Coronary artery (tissue), 2 donors: Measurements from ENCODE around the gene CIAO2A.
A peak's percentile ranks its signal among the peaks of the same experiment; 100 is the strongest.
"Not testable (repeated sequence)": the region's sequence is repeated elsewhere in the genome, so short reads cannot be mapped to it uniquely, and the experiment has no call there.

Experiments used
- DNase-seq: peaks from one replicate; pipeline ENCODE4 v3.0.0-alpha.2; 2017; ENCODE audit warnings: low spot score
- H3K27ac ChIP-seq, 2 donors: fragments of 200-600 bp; sonication (generic); one replicate each; pipeline ENCODE4 v1.5.1; 2016 to 2019
- H3K4me3 ChIP-seq: fragments of 200-600 bp; sonication (generic); 2 replicates; pipeline ENCODE4 v1.5.1; 2016; ENCODE audit warnings: mild to moderate bottlenecking, moderate library complexity
- TF ChIP-seq, protein P1 (sequence below): fragments of 200-600 bp; sonication (generic); IDR thresholded peaks from one replicate; pipeline ENCODE4 v1.5.1; 2019; ENCODE audit warnings: antibody characterized with exemption

The CIAO2A gene

DNA sequence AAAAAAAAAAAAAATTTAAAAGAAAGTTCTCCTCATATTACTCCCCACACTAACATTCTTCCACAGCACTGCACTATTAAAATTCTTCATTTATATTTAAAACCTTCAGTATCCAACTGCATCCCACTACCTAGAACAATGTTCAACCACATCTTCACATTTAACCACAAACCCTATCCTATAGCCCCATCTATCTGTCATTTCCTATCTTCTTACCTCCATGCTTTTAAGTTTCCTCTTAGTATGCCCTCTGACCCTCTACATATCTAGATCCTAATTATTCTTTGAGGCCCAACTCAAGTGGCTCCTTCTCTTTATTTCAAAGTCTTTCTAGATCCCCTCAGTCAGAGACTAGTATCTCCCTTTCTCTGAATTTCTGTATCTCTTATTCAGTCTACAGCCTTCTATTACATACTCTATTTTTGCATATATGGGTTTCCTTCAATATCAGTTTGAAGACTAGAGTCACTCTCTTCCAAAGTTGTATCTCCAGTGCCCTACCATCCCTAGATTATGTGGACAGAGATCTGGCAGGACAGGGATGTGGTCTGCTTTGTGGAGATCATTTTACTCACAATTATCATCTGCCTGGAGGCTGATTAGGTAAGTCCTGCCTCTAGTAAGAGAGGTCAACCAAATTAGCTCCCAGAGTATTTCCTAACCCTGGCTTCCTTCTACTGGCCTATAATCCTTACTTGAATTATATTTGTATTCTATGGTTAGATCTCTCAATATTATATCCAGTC, 1.4 kb downstream of the CIAO2A start:
- Histone ChIP-seq H3K4me3 (peak overlapping the region; percentile 82), H3K27ac (no peak overlapping the region)
- no peak for DNase-seq
- TF ChIP-seq, protein P1, sequence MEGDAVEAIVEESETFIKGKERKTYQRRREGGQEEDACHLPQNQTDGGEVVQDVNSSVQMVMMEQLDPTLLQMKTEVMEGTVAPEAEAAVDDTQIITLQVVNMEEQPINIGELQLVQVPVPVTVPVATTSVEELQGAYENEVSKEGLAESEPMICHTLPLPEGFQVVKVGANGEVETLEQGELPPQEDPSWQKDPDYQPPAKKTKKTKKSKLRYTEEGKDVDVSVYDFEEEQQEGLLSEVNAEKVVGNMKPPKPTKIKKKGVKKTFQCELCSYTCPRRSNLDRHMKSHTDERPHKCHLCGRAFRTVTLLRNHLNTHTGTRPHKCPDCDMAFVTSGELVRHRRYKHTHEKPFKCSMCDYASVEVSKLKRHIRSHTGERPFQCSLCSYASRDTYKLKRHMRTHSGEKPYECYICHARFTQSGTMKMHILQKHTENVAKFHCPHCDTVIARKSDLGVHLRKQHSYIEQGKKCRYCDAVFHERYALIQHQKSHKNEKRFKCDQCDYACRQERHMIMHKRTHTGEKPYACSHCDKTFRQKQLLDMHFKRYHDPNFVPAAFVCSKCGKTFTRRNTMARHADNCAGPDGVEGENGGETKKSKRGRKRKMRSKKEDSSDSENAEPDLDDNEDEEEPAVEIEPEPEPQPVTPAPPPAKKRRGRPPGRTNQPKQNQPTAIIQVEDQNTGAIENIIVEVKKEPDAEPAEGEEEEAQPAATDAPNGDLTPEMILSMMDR, result no peak

DNA sequence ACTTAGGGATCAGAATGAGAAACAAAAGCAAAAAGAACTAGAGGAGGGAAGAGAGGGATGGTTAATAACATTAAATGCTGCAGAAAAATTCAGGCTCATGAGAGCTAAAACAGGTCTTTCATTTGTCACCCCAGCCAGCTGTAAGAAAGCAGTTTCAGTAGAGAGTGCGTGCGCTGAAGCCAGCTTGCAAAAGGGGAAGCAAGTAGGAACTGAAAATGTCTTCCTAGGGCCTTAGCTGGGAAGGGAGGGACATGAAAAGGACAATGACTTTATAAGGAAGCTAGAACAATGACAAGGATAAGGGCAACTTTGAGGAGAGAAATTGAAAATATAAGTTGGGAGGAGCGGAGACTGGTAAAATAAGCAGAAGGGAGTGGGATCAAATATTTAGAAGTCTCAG, 3.1 kb downstream of the CIAO2A start:
- no peak for DNase-seq
- Histone ChIP-seq H3K27ac (peak overlapping the region in 1 of 2 donors; percentile 0), H3K4me3 (no peak overlapping the region)
- TF ChIP-seq, protein P1, result no peak

DNA sequence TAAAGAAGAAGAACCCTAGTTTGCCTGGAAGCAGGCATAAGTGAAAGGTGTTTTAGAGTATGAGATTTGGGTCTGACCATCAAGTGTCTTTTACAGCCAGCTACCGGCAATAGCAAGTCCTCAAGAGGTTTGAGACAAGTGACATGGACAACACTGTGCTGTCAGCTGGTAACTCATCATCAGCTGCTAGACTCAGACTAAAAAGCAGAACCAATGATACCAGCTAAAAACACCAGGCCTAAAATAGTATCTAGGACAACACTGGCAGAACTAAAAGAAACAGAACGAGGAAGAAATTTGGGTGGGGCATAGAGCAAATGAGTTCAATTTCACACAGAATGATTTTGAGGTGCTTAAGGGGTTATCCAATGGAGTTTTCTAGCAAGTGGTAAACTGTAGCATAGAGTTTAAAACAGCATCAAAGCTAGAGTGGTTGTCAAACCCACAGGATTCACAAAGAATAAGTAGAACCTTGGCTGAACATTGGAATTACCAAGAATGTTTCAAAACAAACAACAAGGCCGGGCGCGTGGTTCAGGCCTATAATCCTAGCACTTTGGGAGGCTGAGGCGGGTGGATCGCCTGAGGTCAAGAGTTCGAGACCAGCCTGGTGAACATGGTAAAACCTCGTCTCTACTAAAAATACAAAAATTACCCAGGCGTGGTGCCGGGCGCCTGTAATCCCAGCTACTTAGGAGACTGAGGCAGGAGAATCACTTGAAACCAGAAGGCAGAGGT, 3.9 kb downstream of the CIAO2A start:
- TF ChIP-seq, protein P1, result no peak
- Histone ChIP-seq H3K4me3 (no peak overlapping the region), H3K27ac (peak overlapping the region in 1 of 2 donors; percentile 55)
- no peak for DNase-seq

DNA sequence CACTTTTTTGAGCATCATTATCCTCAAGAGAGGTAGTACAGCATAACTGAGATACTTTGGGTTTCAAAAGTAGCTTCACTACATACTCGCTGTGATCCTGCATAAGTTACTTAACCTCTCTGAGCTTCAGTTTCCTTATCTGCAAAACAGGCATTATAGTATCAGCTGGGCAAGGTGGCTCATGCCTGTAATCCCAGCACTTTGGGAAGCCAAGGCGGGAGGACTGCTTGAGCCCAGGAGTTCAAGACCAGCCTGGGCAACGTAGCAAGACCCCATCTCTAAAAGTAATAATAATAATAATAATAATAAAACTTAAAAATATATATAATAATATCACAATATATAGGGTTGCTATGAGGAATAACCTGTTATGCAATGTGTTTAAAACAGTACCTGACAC, 10.9 kb downstream of the CIAO2A start:
- TF ChIP-seq, protein P1, result no peak
- no peak overlapping the region for H3K27ac ChIP-seq
- DNase-seq, result no peak
- H3K4me3 ChIP-seq, result no peak overlapping the region

DNA sequence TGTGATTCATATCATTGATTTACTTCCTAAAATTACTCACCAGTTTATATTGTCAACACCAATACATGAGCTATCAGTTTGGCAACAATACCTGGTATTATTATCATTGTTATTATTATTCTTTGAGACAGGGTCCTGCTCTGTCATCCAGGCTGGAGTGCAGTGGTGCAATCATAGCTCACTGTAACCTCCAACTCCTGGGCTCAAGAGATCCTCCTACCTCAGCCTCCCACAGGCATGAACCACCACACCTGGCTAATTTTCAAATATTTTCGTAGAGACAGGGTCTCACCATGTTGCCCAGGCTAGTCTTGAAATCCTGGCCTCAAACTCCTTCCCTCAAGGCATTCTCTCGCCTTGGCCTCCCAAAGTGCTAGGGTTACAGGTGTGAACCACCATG, 20.1 kb downstream of the CIAO2A start:
- not testable (repeated sequence) for H3K4me3 ChIP-seq, H3K27ac ChIP-seq, DNase-seq

DNA sequence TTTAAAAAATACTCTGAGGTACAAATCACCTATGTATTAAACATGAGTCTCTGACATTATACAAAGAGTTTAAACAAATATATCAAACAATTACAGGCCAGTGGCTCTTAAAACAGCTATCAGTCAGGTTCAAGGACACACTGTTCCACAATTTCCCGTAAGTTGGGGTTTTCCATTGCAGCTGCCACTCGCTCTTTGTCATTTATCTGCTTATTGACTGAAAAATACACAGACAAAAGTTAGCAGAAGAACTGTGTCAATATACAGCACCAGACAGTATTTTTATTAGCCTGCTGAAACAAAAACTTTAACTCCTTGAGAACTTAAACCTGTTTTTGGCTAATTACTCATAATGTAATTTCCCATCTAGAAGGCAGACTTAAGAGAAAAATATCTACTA, 20.8 kb downstream of the CIAO2A start:
- no peak overlapping the region for H3K4me3 ChIP-seq
- H3K27ac ChIP-seq, result no peak overlapping the region
- DNase-seq, result no peak
- TF ChIP-seq, protein P1, result no peak

DNA sequence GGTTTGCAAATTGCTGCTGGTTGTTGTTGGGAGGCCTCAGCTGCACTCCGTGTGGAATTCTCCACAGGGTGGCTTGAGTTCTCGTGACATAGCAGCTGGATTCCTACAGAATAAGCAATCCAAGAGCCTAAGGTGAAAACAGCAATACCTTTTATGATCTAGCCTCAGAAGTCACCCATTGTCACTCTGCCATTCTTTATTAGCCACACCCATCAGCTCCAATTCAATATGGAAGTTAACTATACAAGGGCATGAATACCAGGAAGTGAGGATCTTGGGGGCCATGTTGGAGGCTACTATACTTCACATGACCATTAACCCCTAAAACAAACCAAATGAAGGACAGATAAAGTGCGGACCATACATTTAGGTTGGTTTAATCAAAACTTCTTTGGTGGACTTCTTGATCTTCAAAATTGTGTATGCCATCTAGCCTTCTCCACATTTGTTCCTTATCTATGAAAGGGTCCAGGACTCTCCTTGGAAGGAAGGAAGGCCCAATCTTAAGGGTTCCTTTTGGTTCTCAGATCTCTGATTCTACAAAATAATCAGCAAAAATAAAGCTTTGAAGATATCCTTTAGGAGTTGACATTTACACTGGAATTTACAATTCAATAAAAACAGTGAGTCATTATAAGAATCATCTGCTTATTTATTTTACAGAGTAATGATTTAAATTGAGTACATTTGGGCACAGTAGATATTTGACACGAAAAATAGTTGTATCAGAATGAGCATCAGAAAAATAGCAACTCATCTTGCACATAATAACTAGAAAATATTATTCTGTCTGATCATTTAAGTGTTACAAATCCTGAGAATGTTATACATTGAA, 21.5 kb downstream of the CIAO2A start:
- TF ChIP-seq, protein P1, result no peak
- Histone ChIP-seq H3K4me3 (no peak overlapping the region), H3K27ac (peak overlapping the region; percentile 75 to 76)
- DNase-seq, result no peak
